Lower lobe of right lung (tissue), 2 donors: ENCODE data around the gene USP44. TPM values are rescaled to one million over a fixed set of nuclear protein-coding genes. Genes with fewer than 3 reads are reported as not detected.

ENCODE experiments used
- ATAC-seq, 2 donors: fragments of 200-7000 bp; cut with Tn5 transposase; one replicate each; pipeline ENCODE4 v1.9.1; 2020 to 2022; ENCODE audit warnings: mild to moderate bottlenecking in 2 of 2, moderate library complexity in 2 of 2
- DNase-seq: peaks from one replicate; pipeline ENCODE4 v3.0.0-alpha.2; 2020
- H3K27ac ChIP-seq: fragments of 200-600 bp; one replicate; pipeline ENCODE4 v1.8.0; 2022
- H3K27me3 ChIP-seq: fragments of 200-600 bp; one replicate; pipeline ENCODE4 v1.8.0; 2022; ENCODE audit warnings: low read depth
- H3K36me3 ChIP-seq: fragments of 200-600 bp; one replicate; pipeline ENCODE4 v1.8.0; 2022; ENCODE audit warnings: mild to moderate bottlenecking
- H3K4me1 ChIP-seq: fragments of 200-600 bp; one replicate; pipeline ENCODE4 v1.8.0; 2022
- H3K4me3 ChIP-seq: fragments of 200-600 bp; one replicate; pipeline ENCODE4 v1.8.0; 2022; ENCODE audit warnings: mild to moderate bottlenecking
- H3K9me3 ChIP-seq: fragments of 200-600 bp; one replicate; pipeline ENCODE4 v1.8.0; 2022
- intact Hi-C: fragments of 100-400 bp; cut with DNase I; formaldehyde crosslinking; loops from one replicate; pipeline ENCODE4 v1.11.0; 2022
- total RNA-seq: library from RNA; stranded (reverse); fragmentation: NEBNext Ultra II Directional; extraction: Animal tissue kit (Norgen Biotek cat#: 25700); gene quantifications from one replicate; pipeline ENCODE4 v1.2.1, GENCODE V29; 2021
- TF ChIP-seq, protein P1 (sequence below): fragments of 200-600 bp; IDR thresholded peaks from one replicate; pipeline ENCODE4 v1.8.0; 2022; ENCODE audit warnings: antibody characterized with exemption, mild to moderate bottlenecking
- donor health status: DM: no; HTN: yes; CAD: no; lungs with severe emphysema.

Gene USP44
- total RNA-seq, 1 donor from 2014 or later = 17.8 TPM

DNA sequence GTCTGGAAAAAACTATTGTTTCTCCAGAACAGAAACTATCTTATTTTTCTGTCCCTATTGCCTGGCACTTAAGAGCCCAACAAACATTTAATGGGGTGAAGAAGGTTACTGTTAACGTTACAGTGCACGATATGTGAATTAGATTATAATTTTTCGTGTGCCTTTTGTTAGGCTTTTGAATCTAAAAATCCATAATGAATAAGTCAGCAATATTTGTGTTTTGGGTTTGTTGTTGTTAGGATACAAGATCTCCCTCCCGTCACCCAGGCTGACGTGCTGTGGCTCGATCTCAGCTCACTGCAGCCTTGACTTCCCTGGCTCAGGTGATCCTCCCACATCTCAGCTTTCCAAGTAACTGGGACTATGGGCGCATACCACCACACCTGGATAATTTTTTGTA is 69.4 kb downstream of the USP44 start:
- no peak overlapping the region for H3K4me3 ChIP-seq
- peaks cover 34% of the 10 kb centered on the region for H3K4me1 ChIP-seq
- no peak overlapping the region for H3K27ac ChIP-seq
- intact Hi-C loops = no loop called here
- H3K36me3 ChIP-seq = peaks cover 59% of the 10 kb centered on the region
- ATAC-seq (no peak), DNase-seq (no peak)
- H3K9me3 ChIP-seq = no peaks in the 10 kb centered on the region
- TF ChIP-seq, protein P1, sequence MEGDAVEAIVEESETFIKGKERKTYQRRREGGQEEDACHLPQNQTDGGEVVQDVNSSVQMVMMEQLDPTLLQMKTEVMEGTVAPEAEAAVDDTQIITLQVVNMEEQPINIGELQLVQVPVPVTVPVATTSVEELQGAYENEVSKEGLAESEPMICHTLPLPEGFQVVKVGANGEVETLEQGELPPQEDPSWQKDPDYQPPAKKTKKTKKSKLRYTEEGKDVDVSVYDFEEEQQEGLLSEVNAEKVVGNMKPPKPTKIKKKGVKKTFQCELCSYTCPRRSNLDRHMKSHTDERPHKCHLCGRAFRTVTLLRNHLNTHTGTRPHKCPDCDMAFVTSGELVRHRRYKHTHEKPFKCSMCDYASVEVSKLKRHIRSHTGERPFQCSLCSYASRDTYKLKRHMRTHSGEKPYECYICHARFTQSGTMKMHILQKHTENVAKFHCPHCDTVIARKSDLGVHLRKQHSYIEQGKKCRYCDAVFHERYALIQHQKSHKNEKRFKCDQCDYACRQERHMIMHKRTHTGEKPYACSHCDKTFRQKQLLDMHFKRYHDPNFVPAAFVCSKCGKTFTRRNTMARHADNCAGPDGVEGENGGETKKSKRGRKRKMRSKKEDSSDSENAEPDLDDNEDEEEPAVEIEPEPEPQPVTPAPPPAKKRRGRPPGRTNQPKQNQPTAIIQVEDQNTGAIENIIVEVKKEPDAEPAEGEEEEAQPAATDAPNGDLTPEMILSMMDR = no peak
- no peaks in the 10 kb centered on the region for H3K27me3 ChIP-seq

DNA sequence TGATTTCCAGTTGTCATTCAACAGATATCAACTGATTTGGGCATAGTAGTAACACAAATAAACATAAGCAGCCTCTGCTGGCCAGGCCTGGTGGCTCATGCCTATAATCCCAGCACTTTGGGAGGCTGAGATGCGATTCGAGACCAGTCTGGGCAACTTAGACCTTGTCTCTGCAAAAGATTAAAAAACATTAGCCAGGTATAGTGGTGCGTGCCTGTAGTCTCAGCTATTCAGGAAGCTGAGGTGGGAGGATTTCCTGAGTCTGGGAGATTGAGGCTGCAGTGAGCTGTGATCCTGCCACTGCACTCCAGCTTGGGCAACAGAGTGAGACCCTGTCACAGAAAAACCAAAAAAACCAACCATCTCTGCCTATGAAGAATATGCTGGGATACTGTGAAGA is 70.2 kb downstream of the USP44 start:
- ATAC-seq = peak in 1 of 2 donors; percentile 13
- intact Hi-C loops = no loop called here
- no peak for DNase-seq
- H3K9me3 ChIP-seq = no peaks in the 10 kb centered on the region
- peaks cover 39% of the 10 kb centered on the region for H3K4me1 ChIP-seq
- H3K27me3 ChIP-seq = no peaks in the 10 kb centered on the region
- no peak overlapping the region for H3K4me3 ChIP-seq
- TF ChIP-seq, protein P1 = no peak
- peaks cover 56% of the 10 kb centered on the region for H3K36me3 ChIP-seq
- H3K27ac ChIP-seq = no peak overlapping the region

DNA sequence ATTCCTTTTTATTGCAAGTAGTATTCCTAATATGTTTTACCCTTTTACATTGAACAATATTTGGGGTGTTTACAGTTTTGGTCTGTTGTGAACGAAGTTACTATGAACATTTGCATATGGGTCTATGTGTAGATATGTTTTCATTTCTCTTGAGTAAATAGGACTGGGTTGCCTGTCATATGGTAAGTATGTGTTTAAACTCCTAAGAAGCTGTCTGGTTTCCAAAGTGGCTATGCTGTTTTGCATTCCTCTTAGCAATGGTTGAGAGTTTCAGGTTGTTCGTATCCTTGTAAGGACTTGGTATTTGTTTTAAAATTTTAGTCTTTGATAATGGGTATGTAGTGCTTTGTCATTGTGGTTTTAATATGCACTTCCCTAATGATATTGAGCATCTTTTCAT is 71.0 kb downstream of the USP44 start:
- no peaks in the 10 kb centered on the region for H3K9me3 ChIP-seq
- H3K4me1 ChIP-seq = peaks cover 48% of the 10 kb centered on the region
- peak; percentile 73 to 87 for ATAC-seq
- H3K4me3 ChIP-seq = no peak overlapping the region
- H3K27me3 ChIP-seq = no peaks in the 10 kb centered on the region
- no peak for DNase-seq
- TF ChIP-seq, protein P1 = no peak
- peaks cover 49% of the 10 kb centered on the region for H3K36me3 ChIP-seq
- intact Hi-C loops = no loop called here
- no peak overlapping the region for H3K27ac ChIP-seq

DNA sequence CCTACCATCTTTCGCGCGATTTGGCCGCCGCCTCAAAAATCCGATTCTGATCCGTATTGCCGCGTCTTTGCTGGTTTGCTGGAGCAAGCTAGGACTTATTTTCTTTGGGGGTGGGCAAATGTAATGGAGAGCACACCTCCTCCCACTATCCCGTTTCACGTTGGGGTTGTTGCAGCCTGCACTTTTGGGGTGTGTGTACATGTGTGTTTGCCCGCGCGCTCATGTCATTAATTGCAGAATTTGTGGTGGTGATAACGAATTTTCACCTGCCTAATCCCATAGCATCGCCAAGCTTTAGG is 76.7 kb downstream of the USP44 start:
- intact Hi-C loops = no loop called here
- Histone ChIP-seq H3K36me3 (peaks cover 28% of the 10 kb centered on the region), H3K27me3 (no peaks in the 10 kb centered on the region), H3K4me1 (peaks cover 37% of the 10 kb centered on the region), H3K4me3 (peak overlapping the region; percentile 91), H3K9me3 (no peaks in the 10 kb centered on the region), H3K27ac (peak overlapping the region; percentile 98)
- TF ChIP-seq, protein P1 = no peak
- no peak for DNase-seq
- ATAC-seq = peak in 1 of 2 donors; percentile 1

DNA sequence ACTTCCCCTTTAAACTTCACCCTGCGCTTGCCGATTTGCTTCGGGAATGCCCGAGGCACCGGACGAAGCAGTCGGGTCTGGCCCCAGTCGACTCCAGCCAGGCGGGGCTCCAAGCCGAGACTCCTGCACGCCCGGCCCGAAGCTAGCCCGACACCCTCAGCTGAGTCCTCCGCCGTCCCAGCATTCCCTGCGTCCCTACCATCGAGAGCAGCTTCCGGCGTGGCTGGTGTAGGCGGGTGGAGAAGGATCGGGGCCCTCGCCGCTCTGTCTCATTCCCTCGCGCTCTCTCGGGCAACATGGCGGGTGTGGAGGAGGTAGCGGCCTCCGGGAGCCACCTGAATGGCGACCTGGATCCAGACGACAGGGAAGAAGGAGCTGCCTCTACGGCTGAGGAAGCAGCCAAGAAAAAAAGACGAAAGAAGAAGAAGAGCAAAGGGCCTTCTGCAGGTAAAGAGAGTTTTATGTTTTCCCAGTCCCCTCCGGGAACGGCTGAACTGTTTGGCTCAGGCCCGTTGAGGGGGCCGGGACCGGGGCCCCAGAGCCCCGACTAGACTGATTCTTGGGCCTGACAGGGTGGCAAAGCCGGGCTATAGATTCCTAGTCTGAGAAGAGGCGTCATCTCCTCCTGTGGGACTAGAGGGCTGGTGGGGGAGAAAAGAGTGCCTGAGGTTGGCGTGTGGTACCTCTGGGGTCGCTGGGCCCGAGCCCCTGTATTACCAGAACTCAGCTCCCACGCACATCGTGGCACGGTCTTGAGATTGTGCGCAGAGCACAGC is 77.2 kb downstream of the USP44 start, which contains the start of gene METAP2:
Gene METAP2 (plus strand): TSS at position 269 of the 776 bp plus-strand sequence. CDS start 28 bp downstream, at position 297.
- H3K9me3 ChIP-seq = no peaks in the 10 kb centered on the region
- intact Hi-C loops = no loop called here
- DNase-seq (peak; percentile 98), ATAC-seq (peak; percentile 100)
- H3K36me3 ChIP-seq = peaks cover 25% of the 10 kb centered on the region
- TF ChIP-seq, protein P1 = no peak
- no peaks in the 10 kb centered on the region for H3K27me3 ChIP-seq
- H3K4me3 ChIP-seq = peak within 1 kb of the TSS; percentile 91
- H3K27ac ChIP-seq = peak within 1 kb of the TSS; percentile 98
- H3K4me1 ChIP-seq = peaks cover 32% of the 10 kb centered on the region
